ENCODE measurements around the gene SFSWAP.

- no peak for TF ChIP-seq REST (IDR thresholded peaks at IDR 0.05; ENCODE audit: low read depth)
- no peak for TF ChIP-seq USF1 (IDR thresholded peaks at IDR 0.05)
- TF ChIP-seq TAF1 (IDR thresholded peaks at IDR 0.05; ENCODE audit: low read depth): no peak
- no peak for TF ChIP-seq EGR1 (IDR thresholded peaks at IDR 0.05)
- TF ChIP-seq CREB1 (IDR thresholded peaks at IDR 0.05; ENCODE audit: low read depth): no peak
- no peak for TF ChIP-seq MAX (IDR thresholded peaks at IDR 0.05)
- TF ChIP-seq RAD21 (IDR thresholded peaks at IDR 0.05; ENCODE audit: low read depth): no peak
- no peak for TF ChIP-seq NFIC (IDR thresholded peaks at IDR 0.05)
- TF ChIP-seq EP300 (IDR thresholded peaks at IDR 0.05; ENCODE audit: borderline replicate concordance): no peak
These were observed 119.0 kb downstream of the SFSWAP start for GRCh38 chr12:131829791-131830334.

Data from Ishikawa (cell line).